Muscle of leg (tissue), 11 donors: ENCODE measurements around the gene IL4R. TPM values are rescaled to one million over a fixed set of nuclear protein-coding genes. Genes with fewer than 3 reads are reported as not detected.
"Not testable (repeated sequence)": the region's sequence is repeated elsewhere in the genome, so short reads cannot be mapped to it uniquely, and the experiment has no call there.

Source experiments
- DNase-seq: peaks from one replicate; pipeline ENCODE4 v3.0.0; 2013
- H3K27ac ChIP-seq: one replicate; pipeline ENCODE4 v1.5.1; 2013; ENCODE audit warnings: mild to moderate bottlenecking, low read length, control low read depth
- H3K27me3 ChIP-seq: one replicate; pipeline ENCODE4 v1.6.1; 2013; ENCODE audit warnings: low read length; ENCODE audit not compliant: control insufficient read depth, insufficient read depth
- H3K36me3 ChIP-seq: one replicate; pipeline ENCODE4 v1.6.1; 2013; ENCODE audit warnings: low read length; ENCODE audit not compliant: control insufficient read depth, insufficient read depth
- H3K4me1 ChIP-seq: one replicate; pipeline ENCODE4 v1.6.1; 2013; ENCODE audit warnings: low read length; ENCODE audit not compliant: control insufficient read depth, insufficient read depth
- H3K4me3 ChIP-seq: one replicate; pipeline ENCODE4 v1.5.1; 2013; ENCODE audit warnings: low read length, control low read depth
- H3K9me3 ChIP-seq: replicated peaks from 2 replicates; pipeline ENCODE4 v1.6.1; 2013; ENCODE audit warnings: low read depth, low read length; ENCODE audit not compliant: control insufficient read depth
- WGBS: methylation state at CpG from one replicate; pipeline ENCODE4 v1.1.5; 2013; ENCODE audit warnings: missing lambda C conversion rate; ENCODE audit not compliant: insufficient coverage; 5-methylcytosine and 5-hydroxymethylcytosine counted together
- polyA plus RNA-seq, 8 donors: library from polyadenylated mRNA; unstranded; fragments of 120-200 nt; gene quantifications; one replicate each; pipeline versions ENCODE4 v1.2.1 to v1.2.3, GENCODE V29; 2013; ENCODE audit warnings: inconsistent platforms in 1 of 8, low replicate concordance in 1 of 8; ENCODE audit not compliant: insufficient read length in 8 of 8, insufficient read depth in 1 of 8
- total RNA-seq: library from RNA; stranded (reverse); fragments of 120-200 nt; gene quantifications from one replicate; pipeline ENCODE4 v1.2.4, GENCODE V29; 2013

The IL4R gene
- total and polyA plus RNA-seq, 9 donors: 9.8 to 16.4 (median 14.8) TPM

GRCh38 chr16:27389272-27389961 lies 75.6 kb downstream of the IL4R start:
- Histone ChIP-seq H3K27ac (no peak overlapping the region), H3K27me3 (peaks cover 2% of the 10 kb centered on the region), H3K4me1 (no peaks in the 10 kb centered on the region), H3K36me3 (no peaks in the 10 kb centered on the region), H3K4me3 (no peak overlapping the region), H3K9me3 (peaks cover 3% of the 10 kb centered on the region)
- no peak for DNase-seq
- WGBS: 80% methylated on average over 1 of the region's 8 CpGs

GRCh38 chr16:27390151-27390550 lies 76.4 kb downstream of the IL4R start:
- Histone ChIP-seq H3K4me1 (no peaks in the 10 kb centered on the region), H3K27me3 (peaks cover 2% of the 10 kb centered on the region), H3K9me3 (peaks cover 1% of the 10 kb centered on the region), H3K4me3 (no peak overlapping the region), H3K27ac (no peak overlapping the region), H3K36me3 (no peaks in the 10 kb centered on the region)
- no peak for DNase-seq

GRCh38 chr16:27392671-27393070 lies 78.9 kb downstream of the IL4R start:
- DNase-seq: no peak
- Histone ChIP-seq H3K9me3 (peaks cover 3% of the 10 kb centered on the region), H3K27ac (no peak overlapping the region), H3K4me3 (no peak overlapping the region), H3K27me3 (peaks cover 2% of the 10 kb centered on the region), H3K4me1 (no peaks in the 10 kb centered on the region), H3K36me3 (no peaks in the 10 kb centered on the region)
- WGBS: no CpG with 5 or more reads among the region's 1 CpG

GRCh38 chr16:27394516-27394915 lies 80.7 kb downstream of the IL4R start:
- no peak for DNase-seq
- Histone ChIP-seq H3K36me3 (no peaks in the 10 kb centered on the region), H3K27ac (no peak overlapping the region), H3K4me3 (no peak overlapping the region), H3K9me3 (peaks cover 3% of the 10 kb centered on the region), H3K27me3 (no peaks in the 10 kb centered on the region), H3K4me1 (peaks cover 4% of the 10 kb centered on the region)

- 95% methylated on average over 5 of the region's 15 CpGs for WGBS
- H3K4me3 ChIP-seq, DNase-seq, H3K27ac ChIP-seq, H3K9me3 ChIP-seq, H3K27me3 ChIP-seq, H3K36me3 ChIP-seq: not testable (repeated sequence)
- H3K4me1 ChIP-seq: peaks cover 25% of the 10 kb centered on the region
Observed at GRCh38 chr16:27398341-27398893, 84.6 kb downstream of the IL4R start.

- Histone ChIP-seq H3K27me3 (peaks cover 3% of the 10 kb centered on the region), H3K36me3 (no peaks in the 10 kb centered on the region), H3K9me3 (peaks cover 3% of the 10 kb centered on the region), H3K4me3 (no peak overlapping the region), H3K27ac (no peak overlapping the region), H3K4me1 (peaks cover 30% of the 10 kb centered on the region)
- 75% methylated on average over 3 of the region's 8 CpGs for WGBS
- peak; percentile 38 for DNase-seq
Observed at GRCh38 chr16:27398894-27399853, 85.4 kb downstream of the IL4R start.

GRCh38 chr16:27399969-27400368 lies 86.2 kb downstream of the IL4R start:
- H3K4me1 ChIP-seq: peaks cover 30% of the 10 kb centered on the region
- no peak for DNase-seq
- H3K4me3 ChIP-seq: no peak overlapping the region
- no CpG with 5 or more reads among the region's 2 CpGs for WGBS
- peaks cover 3% of the 10 kb centered on the region for H3K9me3 ChIP-seq
- peaks cover 3% of the 10 kb centered on the region for H3K27me3 ChIP-seq
- no peak overlapping the region for H3K27ac ChIP-seq
- no peaks in the 10 kb centered on the region for H3K36me3 ChIP-seq

GRCh38 chr16:27400751-27401620 lies 87.2 kb downstream of the IL4R start:
- Histone ChIP-seq H3K27me3 (peaks cover 3% of the 10 kb centered on the region), H3K4me1 (peaks cover 35% of the 10 kb centered on the region), H3K27ac (no peak overlapping the region), H3K9me3 (no peaks in the 10 kb centered on the region), H3K4me3 (no peak overlapping the region), H3K36me3 (no peaks in the 10 kb centered on the region)
- 37% methylated on average over 4 of the region's 11 CpGs for WGBS
- peak; percentile 27 for DNase-seq

- WGBS: 11% methylated on average over 20 of the region's 23 CpGs
Observed at GRCh38 chr16:27401768-27402568, 88.2 kb downstream of the IL4R start, which contains the start of gene IL21R. Gene IL21R (plus strand): TSS chr16:27402174. CDS start chr16:27430072, 27,898 bp downstream.

More at GRCh38 chr16:27401768-27402568, 88.2 kb downstream of the IL4R start, which contains the start of gene IL21R:
- DNase-seq: peak; percentile 85
- H3K27ac ChIP-seq: no peak within 1 kb of the TSS
- peak within 1 kb of the TSS; percentile 19 for H3K4me3 ChIP-seq
- peaks cover 38% of the 10 kb centered on the region for H3K4me1 ChIP-seq
- H3K9me3 ChIP-seq: no peaks in the 10 kb centered on the region
- no peaks in the 10 kb centered on the region for H3K36me3 ChIP-seq
- peaks cover 3% of the 10 kb centered on the region for H3K27me3 ChIP-seq
